ENCODE measurements around the gene SFXN4. TPM values are rescaled to one million over a fixed set of nuclear protein-coding genes. Genes with fewer than 3 reads are reported as not detected.

Gene SFXN4
- 100 to 1,000 TPM in 1 of 6 experiments, 10 to 100 TPM in 5; 16.0 to 152 (median 23.8) TPM for total RNA-seq
- long read RNA-seq, partial matches to known transcripts: 1 of 7 reads
- long read RNA-seq, other reads (novel, unspliced or antisense): 3 of 7 reads

- WGBS (ENCODE audit: insufficient coverage, low coverage, low lambda C conversion rate, missing lambda C conversion rate): under 1% methylated on average over 25 of the region's 90 CpGs
- H3K9me3 ChIP-seq: no peaks in the 10 kb centered on the region
- TF ChIP-seq POLR2A (IDR thresholded peaks at IDR 0.05) (peak; percentile 76), CTCF (IDR thresholded peaks at IDR 0.05) (peak in 2 of 4 donors; percentile 0 to 7)
- H3K27ac ChIP-seq: peak within 1 kb of the TSS; percentile 85 to 87 (median 87)
- peak; percentile 88 to 92 (median 90) for DNase-seq
- H3K4me3 ChIP-seq: peak within 1 kb of the TSS; percentile 74 to 87 (median 80)
- ATAC-seq: peak; percentile 92 to 97 (median 94)
- peaks cover 0 to 30% (median 9%) of the 10 kb centered on the region in 4 donors for H3K36me3 ChIP-seq
- H3K4me1 ChIP-seq: peaks cover 0 to 26% (median 3%) of the 10 kb centered on the region in 4 donors
- no peaks in the 10 kb centered on the region for H3K27me3 ChIP-seq
- intact Hi-C loops (cut with DNase I): no loop called here
Observed at GRCh38 chr10:119165171-119166117, at the start of gene SFXN4. SFXN4 (minus strand) TSS chr10:119165714; CDS start chr10:119165647, 67 bp downstream.

DNA sequence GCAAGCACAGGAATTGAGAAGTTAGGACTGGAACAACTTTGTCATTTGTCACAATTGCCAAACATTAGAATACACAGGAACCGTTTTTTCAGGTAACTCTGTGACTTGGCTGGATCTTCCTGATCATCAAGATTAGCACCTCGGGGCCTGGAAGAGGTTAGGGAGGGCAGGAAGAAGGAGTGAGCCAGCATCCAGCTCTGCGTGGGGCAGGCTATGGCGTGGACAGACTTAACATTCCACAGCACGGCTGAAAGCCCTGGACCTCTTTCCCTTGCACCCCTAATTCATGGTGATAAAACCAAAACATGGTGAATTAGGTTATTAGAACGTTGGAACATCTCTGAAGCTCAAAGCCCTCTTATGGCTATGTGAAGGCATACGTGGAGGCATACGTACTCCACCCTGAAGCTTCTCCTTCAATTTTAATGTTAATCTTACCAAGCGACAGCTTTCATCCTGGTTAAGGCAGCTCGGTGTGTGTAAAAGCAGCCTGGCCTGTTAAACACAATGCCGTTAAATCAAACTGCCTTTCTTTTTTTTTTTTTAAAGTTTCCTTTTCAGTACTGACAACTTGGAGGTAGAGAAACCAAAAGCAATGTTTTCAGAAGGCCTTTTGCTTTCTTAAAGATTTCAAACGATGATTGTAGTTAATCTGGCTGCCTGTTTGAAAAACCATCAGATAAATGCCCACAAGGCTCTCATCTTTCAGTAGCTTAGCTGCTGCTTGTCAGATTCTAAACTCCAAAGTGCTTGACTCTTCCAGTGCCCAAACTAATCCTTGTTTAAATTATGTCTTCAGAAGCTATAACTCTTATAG lies 46.3 kb upstream of the SFXN4 start:
- no peaks in the 10 kb centered on the region for H3K36me3 ChIP-seq
- H3K27ac ChIP-seq: peak overlapping the region; percentile 19 to 97 (median 26)
- intact Hi-C loops (cut with DNase I): no loop called here
- H3K27me3 ChIP-seq: no peaks in the 10 kb centered on the region
- no peaks in the 10 kb centered on the region for H3K9me3 ChIP-seq
- TF ChIP-seq POLR2A (IDR thresholded peaks at IDR 0.05) (no peak), CTCF (IDR thresholded peaks at IDR 0.05) (no peak)
- DNase-seq (no peak), ATAC-seq (no peak)
- H3K4me1 ChIP-seq: no peaks in the 10 kb centered on the region
- H3K4me3 ChIP-seq: no peak overlapping the region
- 45% methylated on average over 12 of the region's 12 CpGs for WGBS (ENCODE audit: insufficient coverage, low coverage, low lambda C conversion rate, missing lambda C conversion rate)

DNA sequence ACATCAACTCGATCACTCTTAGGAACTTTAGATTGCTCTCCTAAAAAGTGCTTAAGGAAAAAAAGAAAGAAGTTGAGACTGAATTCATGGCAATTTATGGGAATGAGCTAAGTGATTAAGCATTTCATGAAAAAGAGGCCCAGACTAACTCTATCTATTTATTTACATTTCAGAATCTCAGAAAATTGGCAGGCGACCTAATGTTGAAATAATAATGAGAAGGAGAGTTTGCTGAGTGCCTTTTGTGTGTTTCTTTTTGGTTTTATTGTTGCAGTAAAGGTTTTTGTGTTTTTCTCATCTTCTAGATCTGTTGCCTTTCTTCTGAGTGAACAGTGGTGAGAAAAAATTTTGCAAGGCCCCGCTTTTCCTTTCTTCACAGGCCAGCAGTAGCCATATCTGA lies 45.7 kb upstream of the SFXN4 start:
- Histone ChIP-seq H3K4me1 (peaks cover 0 to 2% (median under 1%) of the 10 kb centered on the region in 4 donors), H3K27ac (peak overlapping the region; percentile 19 to 97 (median 26))
- DNase-seq: no peak

More for the DNA sequence above, 45.7 kb upstream of the SFXN4 start:
- intact Hi-C loops (cut with DNase I): no loop called here
- no peaks in the 10 kb centered on the region for H3K27me3 ChIP-seq
- TF ChIP-seq POLR2A (IDR thresholded peaks at IDR 0.05) (no peak), CTCF (IDR thresholded peaks at IDR 0.05) (no peak)
- no peaks in the 10 kb centered on the region for H3K36me3 ChIP-seq
- no peak overlapping the region for H3K4me3 ChIP-seq
- 68% methylated on average over 3 of the region's 3 CpGs for WGBS (ENCODE audit: insufficient coverage, low coverage, low lambda C conversion rate, missing lambda C conversion rate)
- ATAC-seq: no peak
- H3K9me3 ChIP-seq: no peaks in the 10 kb centered on the region

Data from right lobe of liver (tissue), 6 donors.